Lower lobe of right lung (tissue), 2 donors: ENCODE measurements around the gene IFI27. TPM values are rescaled to one million over a fixed set of nuclear protein-coding genes. Genes with fewer than 3 reads are reported as not detected.

Experiments used
- ATAC-seq, 2 donors: fragments of 200-7000 bp; cut with Tn5 transposase; one replicate each; pipeline ENCODE4 v1.9.1; 2020 to 2022; ENCODE audit warnings: mild to moderate bottlenecking in 2 of 2, moderate library complexity in 2 of 2
- DNase-seq: peaks from one replicate; pipeline ENCODE4 v3.0.0-alpha.2; 2020
- H3K27ac ChIP-seq: fragments of 200-600 bp; one replicate; pipeline ENCODE4 v1.8.0; 2022
- H3K27me3 ChIP-seq: fragments of 200-600 bp; one replicate; pipeline ENCODE4 v1.8.0; 2022; ENCODE audit warnings: low read depth
- H3K36me3 ChIP-seq: fragments of 200-600 bp; one replicate; pipeline ENCODE4 v1.8.0; 2022; ENCODE audit warnings: mild to moderate bottlenecking
- H3K4me1 ChIP-seq: fragments of 200-600 bp; one replicate; pipeline ENCODE4 v1.8.0; 2022
- H3K4me3 ChIP-seq: fragments of 200-600 bp; one replicate; pipeline ENCODE4 v1.8.0; 2022; ENCODE audit warnings: mild to moderate bottlenecking
- H3K9me3 ChIP-seq: fragments of 200-600 bp; one replicate; pipeline ENCODE4 v1.8.0; 2022
- CTCF ChIP-seq: fragments of 200-600 bp; IDR thresholded peaks from one replicate; pipeline ENCODE4 v1.8.0; 2022; ENCODE audit warnings: antibody characterized with exemption, mild to moderate bottlenecking
- intact Hi-C: fragments of 100-400 bp; cut with DNase I; formaldehyde crosslinking; loops from one replicate; pipeline ENCODE4 v1.11.0; 2022
- total RNA-seq: library from RNA; stranded (reverse); fragmentation: NEBNext Ultra II Directional; extraction: Animal tissue kit (Norgen Biotek cat#: 25700); gene quantifications from one replicate; pipeline ENCODE4 v1.2.1, GENCODE V29; 2021
- donor health status: DM: no; HTN: yes; CAD: no; lungs with severe emphysema.

IFI27 gene
- total RNA-seq, 1 donor from 2014 or later, result 340 TPM

GRCh38 chr14:94115631-94116030 is 5.1 kb downstream of the IFI27 start:
- Histone ChIP-seq H3K4me1 (peaks cover 9% of the 10 kb centered on the region), H3K27me3 (no peaks in the 10 kb centered on the region), H3K9me3 (peaks cover 11% of the 10 kb centered on the region), H3K36me3 (peaks cover 7% of the 10 kb centered on the region), H3K4me3 (no peak overlapping the region), H3K27ac (peak overlapping the region; percentile 89)
- no peak for ATAC-seq
- intact Hi-C loops, result no loop called here
- TF ChIP-seq CTCF, result no peak
- no peak for DNase-seq

GRCh38 chr14:94116701-94117100 is 6.2 kb downstream of the IFI27 start:
- intact Hi-C loops, result no loop called here
- DNase-seq (no peak), ATAC-seq (no peak)

GRCh38 chr14:94117856-94118255 is 7.3 kb downstream of the IFI27 start:
- peaks cover 11% of the 10 kb centered on the region for H3K9me3 ChIP-seq
- H3K4me3 ChIP-seq, result no peak overlapping the region
- ATAC-seq (no peak), DNase-seq (no peak)
- intact Hi-C loops, result no loop called here
- H3K4me1 ChIP-seq, result peaks cover 9% of the 10 kb centered on the region
- H3K27ac ChIP-seq, result no peak overlapping the region
- TF ChIP-seq CTCF, result no peak
- peaks cover 7% of the 10 kb centered on the region for H3K36me3 ChIP-seq
- no peaks in the 10 kb centered on the region for H3K27me3 ChIP-seq

More at GRCh38 chr14:94116701-94117100, 6.2 kb downstream of the IFI27 start:
- no peak for TF ChIP-seq CTCF
- peaks cover 11% of the 10 kb centered on the region for H3K9me3 ChIP-seq
- H3K4me3 ChIP-seq, result no peak overlapping the region
- H3K27me3 ChIP-seq, result no peaks in the 10 kb centered on the region
- peak overlapping the region; percentile 6 for H3K27ac ChIP-seq
- peaks cover 7% of the 10 kb centered on the region for H3K36me3 ChIP-seq
- peaks cover 9% of the 10 kb centered on the region for H3K4me1 ChIP-seq

GRCh38 chr14:94119071-94119470 is 8.5 kb downstream of the IFI27 start:
- intact Hi-C loops, result no loop called here
- H3K4me3 ChIP-seq, result no peak overlapping the region
- DNase-seq, result no peak
- no peaks in the 10 kb centered on the region for H3K27me3 ChIP-seq
- no peak for TF ChIP-seq CTCF
- no peak overlapping the region for H3K27ac ChIP-seq
- ATAC-seq, result no peak
- peaks cover 11% of the 10 kb centered on the region for H3K9me3 ChIP-seq
- H3K4me1 ChIP-seq, result peaks cover 9% of the 10 kb centered on the region
- peaks cover 7% of the 10 kb centered on the region for H3K36me3 ChIP-seq

GRCh38 chr14:94120667-94121340 is 10.3 kb downstream of the IFI27 start:
- Histone ChIP-seq H3K4me1 (no peaks in the 10 kb centered on the region), H3K4me3 (no peak overlapping the region), H3K9me3 (peaks cover 11% of the 10 kb centered on the region), H3K36me3 (peaks cover 7% of the 10 kb centered on the region), H3K27ac (no peak overlapping the region), H3K27me3 (no peaks in the 10 kb centered on the region)
- intact Hi-C loops, result no loop called here
- no peak for TF ChIP-seq CTCF
- DNase-seq, result no peak
- ATAC-seq, result no peak
